ENCODE data around the gene AKTIP.

- no peak for TF ChIP-seq ZNF274 (IDR thresholded peaks at IDR 0.05; ENCODE audit: low read depth, low read length)
- no peak for TF ChIP-seq YY1 (IDR thresholded peaks at IDR 0.05; ENCODE audit: insufficient read depth, insufficient read length)
Observed at GRCh38 chr16:53502331-53503269, at the start of gene AKTIP.

Data from NT2/D1 (cell line).